Natural killer cell treated with Interleukin-12 subunit alpha and Interleukin-12 subunit beta and Interleukin-15 and Interleukin-18, amount 100 ng/mL, for 72 hours (primary cell): Measurements from ENCODE around the gene ZNRF3. TPM values are rescaled to one million over a fixed set of nuclear protein-coding genes. Genes with fewer than 3 reads are reported as not detected.

ENCODE experiments used
- total RNA-seq, 2 donors: library from RNA; stranded (reverse); gene quantifications; one replicate each; pipeline ENCODE4 v1.2.3, GENCODE V29; 2022

ZNRF3 gene
- total RNA-seq, 2 donors from 2014 or later = 0.61 to 0.64 TPM

Other genes with a start within 250 kb of the ZNRF3 start
- gene TTC28, start 203.7 kb upstream of the ZNRF3 start, total RNA-seq = 1 to 10 TPM; 5.7 to 6.0 TPM
- 10 to 100 TPM; 28.1 to 36.2 TPM for gene CHEK2, start 141.8 kb upstream of the ZNRF3 start, total RNA-seq
- gene HSCB, start 141.5 kb upstream of the ZNRF3 start, total RNA-seq = 10 to 100 TPM; 11.8 to 22.1 TPM
- gene CCDC117, start 110.9 kb upstream of the ZNRF3 start, total RNA-seq = 10 to 100 TPM; 35.3 to 43.4 TPM
- gene XBP1, start 83.0 kb upstream of the ZNRF3 start, total RNA-seq = 100 to 1,000 TPM; 287 to 560 TPM
- not detected for gene C22orf31, start 178.3 kb downstream of the ZNRF3 start, total RNA-seq
- under 1 TPM; 0.17 to 0.59 TPM for gene KREMEN1, start 189.5 kb downstream of the ZNRF3 start, total RNA-seq